ENCODE measurements around the gene TRABD2B.

The TRABD2B gene

GRCh38 chr1:47940779-47941178 is 56.4 kb downstream of the TRABD2B start:
- no peak for DNase-seq (ENCODE audit: low read depth)

DNA sequence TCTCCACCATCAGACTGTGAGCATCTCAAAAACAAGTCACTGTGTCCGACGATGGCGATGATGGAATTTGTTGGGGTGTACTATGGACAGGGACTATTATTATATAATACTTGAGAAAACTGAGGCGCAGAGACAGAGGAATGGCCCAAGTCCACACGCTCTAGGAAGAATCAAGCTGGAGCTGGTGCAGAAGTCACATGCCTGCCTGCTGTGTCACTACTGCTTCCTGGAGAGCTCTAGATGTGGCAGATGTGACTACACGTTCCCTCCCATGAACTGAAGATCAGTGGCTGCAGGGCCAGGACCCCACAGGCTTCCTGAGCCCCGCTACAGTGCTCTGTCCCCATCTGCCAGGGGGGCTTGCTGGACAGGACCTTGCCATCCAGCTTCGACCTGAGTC is 56.9 kb downstream of the TRABD2B start:
- TF ChIP-seq CTCF (IDR thresholded peaks at IDR 0.05; ENCODE audit: control insufficient read depth, extremely low read depth, insufficient read depth), result no peak
- no peak overlapping the region for H3K4me3 ChIP-seq (ENCODE audit: low read depth, low read length)
- DNase-seq (ENCODE audit: low read depth), result no peak

More at GRCh38 chr1:47940779-47941178, 56.4 kb downstream of the TRABD2B start:
- no peak for TF ChIP-seq CTCF (IDR thresholded peaks at IDR 0.05; ENCODE audit: control insufficient read depth, extremely low read depth, insufficient read depth)
- H3K4me3 ChIP-seq (ENCODE audit: low read depth, low read length), result no peak overlapping the region

DNA sequence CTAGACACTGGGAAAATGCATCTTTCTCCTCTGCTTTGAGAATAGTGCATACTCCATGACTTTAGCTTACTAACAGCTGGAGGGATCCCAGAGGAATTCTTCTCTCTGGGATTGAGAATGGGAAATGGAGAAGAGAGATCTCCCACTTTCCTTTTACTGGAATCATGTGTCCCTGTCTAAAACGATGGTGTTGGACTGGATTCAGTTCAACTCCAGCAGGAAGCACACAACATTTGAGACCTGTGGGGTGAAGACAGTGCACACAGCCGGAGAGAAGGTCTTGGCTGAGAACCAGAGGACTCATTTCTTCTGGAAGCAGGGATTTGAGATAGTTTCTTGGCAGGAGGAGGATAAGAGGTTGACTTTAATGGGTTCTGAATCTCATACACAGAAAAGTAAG is 58.7 kb downstream of the TRABD2B start:
- no peak for DNase-seq (ENCODE audit: low read depth)
- no peak overlapping the region for H3K4me3 ChIP-seq (ENCODE audit: low read depth, low read length)
- no peak for TF ChIP-seq CTCF (IDR thresholded peaks at IDR 0.05; ENCODE audit: control insufficient read depth, extremely low read depth, insufficient read depth)

- no peak overlapping the region for H3K4me3 ChIP-seq (ENCODE audit: low read depth, low read length)
- DNase-seq (ENCODE audit: low read depth), result no peak
- TF ChIP-seq CTCF (IDR thresholded peaks at IDR 0.05; ENCODE audit: control insufficient read depth, extremely low read depth, insufficient read depth), result no peak
Observed at GRCh38 chr1:47937586-47938254, 59.5 kb downstream of the TRABD2B start.

DNA sequence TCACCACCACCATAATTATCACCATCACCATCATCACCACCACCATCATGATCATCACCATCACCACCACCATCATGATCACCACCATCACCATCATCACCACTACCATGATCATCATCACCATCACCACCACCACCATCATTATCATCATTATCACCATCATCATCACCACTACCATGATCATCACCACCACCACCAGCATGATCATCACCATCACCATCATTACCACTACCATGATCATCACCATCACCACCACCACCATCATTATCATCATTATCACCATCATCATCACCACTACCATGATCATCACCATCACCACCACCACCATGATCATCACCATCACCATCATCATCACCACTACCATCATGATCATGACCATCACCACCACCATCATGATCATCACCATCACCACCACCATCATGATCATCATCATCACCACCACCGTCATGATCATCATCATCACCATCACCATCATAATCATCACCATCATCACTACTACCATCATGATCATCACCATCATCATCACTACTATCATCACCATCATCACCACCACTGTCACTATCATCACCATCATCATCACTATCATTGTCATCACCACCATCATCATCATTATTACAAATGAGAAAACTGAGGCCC is 60.2 kb downstream of the TRABD2B start:
- TF ChIP-seq CTCF (IDR thresholded peaks at IDR 0.05; ENCODE audit: control insufficient read depth, extremely low read depth, insufficient read depth), result no peak
- no peak for DNase-seq (ENCODE audit: low read depth)
- H3K4me3 ChIP-seq (ENCODE audit: low read depth, low read length), result no peak overlapping the region

DNA sequence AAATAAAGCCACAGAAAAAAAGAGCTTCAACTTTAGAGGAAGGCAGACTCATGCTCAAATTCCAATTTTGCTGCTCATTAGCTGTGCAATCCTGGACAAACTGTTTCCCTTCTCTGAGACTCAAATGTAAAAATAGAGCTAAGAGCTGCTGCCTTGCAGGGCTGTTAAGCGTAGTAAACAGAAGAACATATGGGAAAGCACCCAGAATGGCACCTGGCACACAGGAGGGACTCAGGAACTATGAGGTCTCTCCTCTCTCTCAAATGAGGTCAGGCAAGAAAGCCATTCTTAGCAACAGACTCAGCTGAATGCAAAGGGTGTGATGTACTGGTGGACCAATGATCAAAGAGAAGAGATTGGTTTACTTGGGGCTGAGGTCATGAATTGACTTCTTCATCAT is 61.3 kb downstream of the TRABD2B start:
- no peak for TF ChIP-seq CTCF (IDR thresholded peaks at IDR 0.05; ENCODE audit: control insufficient read depth, extremely low read depth, insufficient read depth)
- no peak for DNase-seq (ENCODE audit: low read depth)
- H3K4me3 ChIP-seq (ENCODE audit: low read depth, low read length), result no peak overlapping the region

- no peak overlapping the region for H3K4me3 ChIP-seq (ENCODE audit: low read depth, low read length)
- no peak for DNase-seq (ENCODE audit: low read depth)
- no peak for TF ChIP-seq CTCF (IDR thresholded peaks at IDR 0.05; ENCODE audit: control insufficient read depth, extremely low read depth, insufficient read depth)
Observed at GRCh38 chr1:47935163-47935562, 62.0 kb downstream of the TRABD2B start.
